NCI-H2196 treated with DMSO at 0.1 percent for 48 hours (cell line): ENCODE data around the gene B4GALNT3.
"Not testable (repeated sequence)": the region's sequence is repeated elsewhere in the genome, so short reads cannot be mapped to it uniquely, and the experiment has no call there.

Experiments used
- DNase-seq: peaks from one replicate; lab custom pipeline; 2025; ENCODE audit not compliant: unreplicated experiment; lab: John Stamatoyannopoulos, UW

B4GALNT3 gene

DNA sequence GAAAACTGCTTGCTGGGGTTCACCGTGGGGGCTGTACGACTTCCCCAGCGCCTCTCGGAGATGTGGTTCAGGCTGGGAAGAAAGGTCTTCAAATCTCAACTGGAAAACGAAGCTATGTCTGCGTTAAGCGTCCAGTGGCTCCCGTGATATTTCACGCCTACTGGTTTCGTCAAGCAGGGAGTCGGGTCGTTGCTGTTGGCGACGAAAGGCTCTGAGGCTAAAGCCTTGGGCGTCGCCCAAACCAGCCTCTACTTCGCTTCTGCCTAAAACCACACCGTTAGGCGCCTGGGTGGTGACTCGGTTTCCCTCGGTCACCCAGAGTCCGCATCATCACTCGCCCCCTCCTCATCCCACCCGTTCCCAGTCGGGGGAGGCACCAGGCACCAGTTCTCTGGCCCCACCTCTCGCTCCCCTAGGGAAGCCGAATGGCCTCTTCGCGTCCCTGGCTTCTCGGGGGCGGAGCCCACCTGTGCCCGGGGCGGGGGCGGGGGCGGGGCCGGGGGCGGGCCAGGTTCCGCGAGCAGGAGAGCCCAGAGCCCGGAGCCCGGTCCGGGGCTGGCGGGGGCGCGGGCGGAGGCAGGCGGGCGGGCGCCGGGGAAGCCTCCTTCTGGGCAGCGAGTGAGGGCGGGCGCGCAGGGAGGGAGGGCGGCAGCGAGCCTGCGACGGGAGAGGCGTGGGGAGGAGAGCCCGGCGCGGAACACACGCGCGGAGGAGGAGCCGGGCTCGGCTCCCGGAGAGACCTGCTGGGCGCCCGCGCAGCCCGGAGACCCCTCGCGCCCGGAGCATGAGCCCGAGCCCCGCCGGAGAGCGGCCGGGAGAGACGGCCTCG, at the start of gene B4GALNT3:
Gene B4GALNT3, plus strand, starts transcription at position 510 of the 829 bp plus-strand sequence. CDS start 438 bp downstream, outside the sequence.
- DNase-seq, result no peak

DNA sequence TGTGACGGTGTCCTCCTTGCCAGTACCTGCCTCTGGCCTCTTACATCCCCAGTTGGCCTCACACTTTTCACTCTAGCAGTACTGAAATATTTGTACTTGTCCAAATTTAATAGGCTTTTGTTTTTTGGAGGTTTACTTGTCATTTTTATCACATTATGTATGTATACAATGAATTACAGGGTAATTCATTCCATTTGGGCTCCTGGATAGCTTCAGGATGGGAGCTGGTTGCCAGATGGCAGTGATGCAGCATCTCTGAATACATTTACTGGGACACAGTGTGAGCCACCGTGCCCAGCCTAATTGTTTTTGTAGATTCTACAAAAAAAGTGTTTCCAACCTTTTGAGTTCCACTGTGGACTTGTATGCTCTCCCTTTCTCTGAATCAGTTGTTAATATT, 44.9 kb upstream of the B4GALNT3 start:
- no peak for DNase-seq

DNA sequence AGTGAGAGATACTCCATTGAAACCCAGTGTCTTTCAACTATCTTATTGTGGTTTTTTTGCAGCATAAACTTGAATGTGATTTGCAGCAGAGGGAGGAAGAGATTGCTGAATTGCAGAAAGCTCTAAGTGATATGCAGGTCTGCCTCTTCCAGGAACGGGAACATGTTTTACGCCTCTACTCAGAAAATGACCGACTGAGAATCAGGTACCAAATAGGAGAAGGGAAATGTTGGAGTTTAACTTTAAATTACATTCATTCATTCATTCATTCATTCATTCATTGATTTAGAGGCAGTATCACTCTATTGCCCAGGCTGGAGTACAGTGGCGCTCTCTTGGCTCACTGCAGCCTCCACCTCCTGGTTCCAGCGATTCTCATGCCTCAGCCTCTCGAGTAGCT, 41.3 kb upstream of the B4GALNT3 start:
- no peak for DNase-seq

DNA sequence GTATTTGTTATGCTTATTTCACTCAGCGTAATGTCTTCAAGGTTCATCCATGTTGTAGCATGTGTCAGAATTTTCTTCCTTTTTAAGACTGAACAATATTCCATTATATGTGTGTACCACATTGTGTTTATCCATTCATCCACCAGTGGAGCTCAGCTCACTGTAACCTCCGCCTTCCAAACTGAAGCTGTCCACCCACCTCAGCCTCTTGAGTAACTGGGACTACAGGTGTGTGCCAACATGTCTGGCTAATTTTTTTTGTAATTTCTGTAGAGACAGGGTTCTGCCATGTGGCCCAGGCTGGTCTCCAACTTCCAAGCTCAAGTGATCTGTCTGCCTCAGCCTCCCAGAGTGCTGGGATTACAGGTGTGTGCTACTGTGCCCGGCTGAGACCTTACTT, 37.2 kb upstream of the B4GALNT3 start:
- no peak for DNase-seq

DNA sequence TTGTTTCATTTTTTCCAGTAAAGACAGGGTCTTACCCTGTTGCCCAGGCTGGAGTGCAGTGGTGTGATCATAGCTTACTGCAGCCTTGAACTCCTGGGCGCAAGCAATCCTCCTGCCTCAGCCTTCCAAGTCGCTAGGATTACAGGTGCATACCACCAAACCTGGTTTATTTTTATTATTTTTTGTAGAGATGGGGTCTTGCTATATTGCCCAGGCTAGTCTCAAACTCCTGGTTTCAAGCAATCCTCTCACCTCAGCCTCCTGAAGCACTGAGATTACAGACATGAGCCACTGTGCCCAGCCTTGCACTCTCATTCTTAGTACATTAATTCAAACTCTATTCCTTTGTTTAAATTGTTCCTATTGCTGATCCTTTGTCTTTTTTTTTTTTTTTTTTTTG, 24.0 kb upstream of the B4GALNT3 start:
- DNase-seq, result not testable (repeated sequence)

DNA sequence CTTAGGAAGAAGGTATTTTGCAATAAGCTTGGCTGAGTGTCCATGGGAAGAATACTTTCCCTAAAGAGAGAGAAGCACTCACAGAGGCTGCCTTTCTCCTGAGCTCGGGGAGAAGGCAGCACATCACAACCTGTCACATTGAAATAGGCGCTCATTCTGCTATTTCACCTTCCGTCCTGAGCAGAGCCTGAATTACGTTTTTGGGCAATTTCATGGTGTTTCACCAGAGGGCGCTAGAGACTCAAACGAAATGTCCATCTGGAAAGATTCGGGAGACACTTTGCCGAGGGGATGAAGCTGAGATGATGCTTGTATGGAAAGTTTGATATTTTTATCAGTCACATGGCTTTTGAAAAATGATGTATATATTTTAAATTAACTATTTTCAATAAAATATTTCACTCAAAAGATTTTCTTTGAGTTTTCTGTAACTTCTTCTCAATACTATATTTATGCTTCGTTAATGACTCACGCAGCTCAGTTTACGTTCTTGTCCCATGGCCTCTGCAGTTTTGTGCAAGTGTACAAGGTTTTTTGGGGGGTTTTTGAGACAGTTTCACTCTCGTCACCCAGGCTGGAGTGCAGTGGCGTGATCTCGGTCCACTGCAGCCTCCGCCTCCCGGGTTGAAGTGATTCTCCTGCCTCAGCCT, 17.4 kb upstream of the B4GALNT3 start:
- no peak for DNase-seq

DNA sequence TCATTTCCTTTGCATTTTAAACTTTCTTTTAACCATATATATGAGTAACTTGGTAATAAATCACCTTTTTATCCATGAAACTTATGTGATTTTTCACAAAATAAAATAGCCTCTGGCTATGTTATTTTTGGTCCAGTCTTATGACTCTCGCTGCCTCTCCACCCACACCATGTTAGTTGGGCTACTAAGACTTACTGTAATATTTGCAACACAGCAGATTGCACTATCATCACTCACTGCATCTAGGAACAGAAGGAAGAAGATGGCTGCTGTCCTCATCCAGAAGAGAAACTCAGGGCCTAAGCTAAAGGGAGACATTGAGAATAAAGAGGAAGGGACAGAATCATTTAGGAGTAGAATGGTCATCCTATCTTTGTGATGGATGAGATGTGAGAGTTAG, 12.6 kb upstream of the B4GALNT3 start:
- no peak for DNase-seq

DNA sequence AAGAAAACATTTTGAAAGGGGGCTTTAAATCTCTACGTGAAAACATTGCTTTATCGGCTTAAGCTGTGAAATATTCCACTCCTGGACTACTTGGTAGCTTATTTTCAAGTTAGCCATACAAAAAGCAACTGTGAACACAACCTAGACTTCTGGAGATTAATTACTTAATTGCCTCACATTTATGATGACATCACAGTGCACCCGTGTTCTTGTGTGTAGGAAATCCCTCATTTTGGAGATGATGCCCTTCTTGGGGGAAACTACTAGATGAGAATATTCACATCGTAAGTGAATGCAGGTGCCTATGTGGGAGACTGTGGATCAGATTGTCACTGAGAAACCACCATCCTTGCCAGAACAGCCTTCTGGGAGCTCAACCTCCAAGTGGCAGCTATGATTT, 10.5 kb upstream of the B4GALNT3 start:
- DNase-seq, result no peak

DNA sequence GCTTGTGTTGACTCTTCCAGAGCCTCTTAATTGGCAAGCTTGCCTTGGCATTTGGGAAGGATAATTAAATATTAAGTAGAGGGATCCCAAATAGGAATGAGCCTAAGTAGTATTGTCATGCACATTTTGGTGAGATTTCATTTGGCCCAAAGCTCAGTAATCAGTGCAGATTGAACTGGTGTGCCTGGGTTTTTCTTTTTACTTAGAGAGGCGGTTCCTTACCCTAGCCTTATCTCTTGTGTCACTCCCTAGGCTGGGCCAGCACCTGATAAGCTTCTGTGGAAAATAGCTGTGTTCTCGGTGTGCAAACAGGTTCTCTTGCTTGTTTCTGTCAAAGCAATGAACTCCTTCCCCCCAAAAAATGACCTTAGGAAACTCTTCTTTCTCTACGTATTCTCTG, 9.3 kb upstream of the B4GALNT3 start:
- no peak for DNase-seq

DNA sequence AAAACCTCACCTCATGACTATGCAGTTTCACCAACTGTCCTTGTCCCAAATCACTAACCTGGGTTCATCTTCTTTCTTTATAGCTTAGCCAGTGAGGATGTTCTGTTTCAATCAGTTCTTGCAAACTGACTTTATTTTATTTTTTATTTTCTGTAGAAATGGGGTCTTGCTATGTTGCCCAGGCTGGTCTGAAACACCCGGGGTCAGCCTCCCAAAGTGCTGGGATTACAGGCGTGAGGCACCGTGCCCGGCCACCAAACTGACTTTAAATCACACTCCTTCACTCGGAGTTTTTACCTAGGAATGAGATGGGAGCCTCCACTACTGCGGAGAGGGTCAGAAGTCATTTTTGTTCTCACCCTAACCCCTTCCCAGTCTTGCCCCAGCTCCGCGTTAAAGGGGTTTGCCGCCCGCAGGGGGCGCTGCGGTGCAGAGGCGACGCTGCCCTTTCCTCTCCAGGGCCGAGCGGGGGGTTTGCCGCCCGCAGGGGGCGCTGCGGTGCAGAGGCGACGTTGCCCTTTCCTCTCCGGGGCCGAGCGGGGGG, 7.0 kb upstream of the B4GALNT3 start:
- no peak for DNase-seq

DNA sequence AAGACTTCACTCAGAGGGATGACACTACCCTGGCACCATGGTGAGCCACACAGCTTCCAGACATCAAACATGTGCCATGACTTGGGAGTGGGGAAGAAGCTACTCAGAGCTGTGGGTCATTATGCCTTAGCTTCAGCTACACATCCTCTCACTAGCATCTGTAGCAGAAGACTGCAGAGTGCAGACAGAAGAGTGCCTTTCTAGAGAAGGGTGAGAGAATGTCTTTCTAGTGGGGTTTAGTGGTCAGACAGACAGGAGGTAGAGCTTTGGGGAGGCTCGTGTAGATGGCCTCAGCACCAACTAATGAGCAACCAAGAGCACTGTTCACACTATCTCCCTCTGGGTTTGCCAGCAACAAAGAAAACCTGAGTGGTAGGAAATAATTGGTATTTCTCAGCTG, 4.9 kb upstream of the B4GALNT3 start:
- DNase-seq, result no peak

DNA sequence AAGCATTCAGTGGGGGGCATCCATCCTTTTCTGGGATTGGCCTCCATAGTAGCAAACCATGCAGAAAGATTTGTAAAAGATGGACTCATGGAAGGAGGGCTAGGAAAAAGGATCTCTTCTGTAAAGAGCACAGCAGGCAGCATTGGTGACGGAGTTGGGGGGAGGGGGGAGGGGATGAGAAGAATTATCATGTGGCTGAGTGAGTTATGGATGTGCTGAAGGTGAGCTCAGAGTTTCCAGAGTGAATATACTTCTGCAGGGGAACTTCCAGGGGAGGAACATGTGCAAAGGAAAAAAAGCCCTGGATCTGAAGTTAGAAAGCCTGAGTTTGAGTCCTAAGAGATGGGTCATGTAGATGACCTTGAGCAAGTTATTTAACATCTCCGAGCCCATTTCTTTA, 3.9 kb upstream of the B4GALNT3 start:
- no peak for DNase-seq

DNA sequence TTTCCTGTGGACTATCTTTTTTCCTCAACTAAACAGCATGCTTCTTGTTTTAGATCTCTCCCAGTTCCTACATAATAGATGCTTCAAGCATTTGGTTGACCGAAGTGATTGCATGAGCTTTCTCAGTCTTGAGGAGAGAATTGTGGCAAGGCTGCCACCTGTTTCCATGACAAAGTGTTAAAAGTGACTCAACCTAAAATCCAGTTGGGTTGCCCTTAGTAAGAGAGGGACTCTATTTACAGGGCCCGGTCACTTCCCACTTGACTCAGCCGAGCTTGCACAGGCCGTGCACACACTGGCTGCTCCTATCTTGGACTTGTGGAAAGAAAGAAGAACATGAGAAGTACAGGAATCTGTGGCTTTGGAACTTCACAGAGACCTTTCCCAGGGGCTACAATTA, 2.1 kb upstream of the B4GALNT3 start:
- no peak for DNase-seq

DNA sequence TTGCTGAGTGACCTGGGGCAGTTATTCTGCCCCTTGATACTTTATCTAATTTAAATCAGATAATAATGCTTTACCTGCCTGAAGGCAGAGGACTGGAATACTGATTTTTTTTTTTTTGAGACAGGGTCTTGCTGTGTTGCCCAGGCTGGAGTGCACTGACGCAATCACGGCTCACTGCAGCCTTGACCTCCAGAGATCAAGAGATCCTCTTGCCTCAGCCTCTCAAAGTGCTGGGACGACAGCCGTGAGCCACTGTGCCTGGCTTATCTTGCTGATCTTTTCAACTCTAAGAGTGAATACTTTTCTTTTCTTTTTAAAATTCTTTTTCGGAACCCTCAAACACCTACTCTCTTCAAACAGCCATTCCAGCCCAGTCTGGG, 699 bp upstream of the B4GALNT3 start:
- DNase-seq, result no peak

DNA sequence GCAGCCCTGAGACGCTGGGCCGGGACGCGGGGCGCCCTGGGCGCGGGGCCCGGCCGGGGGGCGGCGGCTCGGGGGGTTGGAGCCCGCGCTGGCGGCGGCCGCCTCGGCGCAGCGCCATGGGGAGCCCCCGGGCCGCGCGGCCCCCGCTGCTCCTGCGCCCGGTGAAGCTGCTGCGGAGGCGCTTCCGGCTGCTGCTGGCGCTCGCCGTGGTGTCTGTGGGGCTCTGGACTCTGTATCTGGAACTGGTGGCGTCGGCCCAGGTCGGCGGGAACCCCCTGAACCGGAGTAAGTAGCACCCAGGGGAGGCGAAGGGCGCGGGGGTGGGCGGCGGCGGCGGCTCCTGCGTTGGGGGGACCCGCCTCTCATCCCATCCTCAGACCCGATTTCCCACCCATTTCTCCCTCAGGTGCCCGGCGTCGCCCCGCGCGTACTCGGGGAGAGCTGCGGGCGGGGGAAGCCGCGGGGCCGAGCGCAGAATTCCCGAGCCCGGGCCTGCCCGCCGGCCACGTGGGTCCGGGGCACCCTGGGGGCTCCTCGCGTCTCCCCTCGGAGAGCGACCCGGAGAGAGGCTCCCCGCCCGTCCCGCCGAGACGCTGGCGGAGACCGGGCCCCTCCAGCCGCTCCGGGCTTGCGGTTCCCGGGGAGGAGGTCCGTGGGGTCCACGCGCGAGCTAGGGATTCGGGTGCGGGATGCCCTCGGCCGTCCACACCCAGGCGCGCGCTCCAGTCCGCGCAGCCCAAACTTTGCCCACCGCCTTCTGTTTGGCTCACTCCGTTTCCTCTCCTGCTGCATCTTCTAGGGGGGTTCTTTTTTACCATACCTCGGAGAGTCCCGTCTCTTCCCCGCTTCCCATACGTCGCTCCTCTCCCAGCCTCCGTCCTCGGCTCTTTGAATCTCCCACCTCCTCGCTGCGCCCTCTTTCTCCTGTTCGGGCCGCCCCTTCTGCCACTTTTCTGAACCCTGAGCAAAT, 807 bp downstream of the B4GALNT3 start:
- no peak for DNase-seq

DNA sequence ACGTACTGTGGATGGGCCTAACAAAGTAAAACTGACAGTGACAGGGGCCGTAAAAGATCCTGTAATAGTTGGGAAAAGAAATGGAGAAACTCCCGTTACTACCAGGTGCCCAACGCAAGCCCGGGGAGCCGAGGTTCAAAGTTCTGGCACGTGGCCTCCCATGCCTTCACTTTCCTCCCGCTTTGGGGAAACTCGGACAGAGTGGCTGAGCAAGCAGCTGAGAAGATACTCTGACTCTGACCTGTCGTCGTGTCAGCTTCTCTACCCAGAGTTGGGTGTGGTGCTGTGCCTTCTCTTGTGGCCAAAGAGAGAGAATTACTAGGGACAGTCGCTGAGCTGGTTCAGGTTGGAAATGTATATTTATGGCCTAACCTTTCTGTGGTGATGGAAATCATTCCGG, 1.7 kb downstream of the B4GALNT3 start:
- no peak for DNase-seq

DNA sequence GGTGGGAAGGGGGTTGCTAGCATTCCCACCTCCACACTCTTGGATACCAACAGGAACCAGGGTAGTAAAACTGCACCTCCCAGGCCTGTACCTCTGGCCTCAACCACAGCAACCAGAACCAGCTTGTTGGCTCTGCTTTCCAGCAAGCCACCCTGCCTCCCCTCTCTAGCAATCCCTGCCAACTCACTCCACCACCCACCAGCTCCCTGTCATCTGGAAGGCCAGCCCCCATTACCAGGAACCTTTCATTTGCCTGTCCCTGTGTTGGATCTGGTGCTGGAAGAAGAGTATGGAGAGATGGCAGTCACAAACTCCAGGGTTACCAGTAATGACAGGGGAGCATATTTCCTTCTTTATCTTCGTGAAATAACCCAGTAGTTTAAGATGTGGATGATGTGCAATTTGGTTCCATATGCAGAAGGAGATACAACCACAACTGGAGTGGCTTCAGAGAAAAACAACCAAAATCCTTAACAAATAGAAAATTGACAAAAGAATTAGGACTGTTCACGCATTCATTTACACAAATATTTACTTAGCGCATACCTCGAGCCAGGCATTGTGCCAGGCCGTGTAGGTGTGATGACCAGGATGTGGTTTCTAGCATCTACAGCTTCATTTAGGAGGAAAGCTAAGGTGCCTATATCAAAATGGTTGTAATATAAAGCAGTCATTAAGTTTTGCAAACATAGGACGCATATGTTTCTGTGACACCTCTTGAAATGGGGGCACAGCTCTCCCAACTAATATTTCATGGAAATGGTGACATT, 3.4 kb downstream of the B4GALNT3 start:
- DNase-seq, result peak; percentile 5

DNA sequence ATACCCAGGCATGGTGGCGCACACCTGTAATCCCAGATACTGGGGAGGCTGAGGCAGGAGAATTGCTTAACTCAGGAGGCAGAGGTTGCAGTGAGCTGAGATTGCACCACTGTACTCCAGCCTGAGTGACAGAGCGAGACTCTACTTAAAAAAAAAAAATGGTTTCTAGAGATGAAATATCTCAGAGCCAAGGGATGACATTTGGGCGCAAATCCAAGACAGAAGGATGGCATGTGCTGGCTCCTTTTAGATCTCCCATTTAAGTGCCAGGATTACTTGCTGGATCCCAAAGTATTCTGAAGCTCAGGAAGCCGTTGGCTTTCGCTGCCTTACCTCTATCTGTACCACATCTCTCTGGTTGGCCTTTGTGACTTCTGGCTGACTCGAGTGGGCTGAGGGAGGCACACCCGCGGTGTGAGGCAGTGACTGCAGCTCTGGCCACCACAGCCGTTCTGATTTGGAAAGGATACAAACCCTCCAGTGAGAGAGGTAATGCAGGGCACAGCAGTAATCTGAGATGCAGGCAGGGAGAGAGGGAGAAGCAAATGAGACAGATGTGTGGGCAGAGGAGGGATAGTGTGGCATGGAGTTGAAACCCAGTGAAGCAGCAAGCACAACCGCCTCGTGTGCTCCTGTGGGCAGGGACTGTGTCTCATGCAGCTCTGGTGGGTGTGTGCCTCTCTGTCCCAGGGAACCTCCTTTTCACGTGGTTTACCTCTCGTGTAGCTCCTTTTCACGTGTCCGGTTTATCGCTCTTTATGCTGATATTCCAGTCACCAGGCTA, 4.9 kb downstream of the B4GALNT3 start:
- DNase-seq, result peak; percentile 6

DNA sequence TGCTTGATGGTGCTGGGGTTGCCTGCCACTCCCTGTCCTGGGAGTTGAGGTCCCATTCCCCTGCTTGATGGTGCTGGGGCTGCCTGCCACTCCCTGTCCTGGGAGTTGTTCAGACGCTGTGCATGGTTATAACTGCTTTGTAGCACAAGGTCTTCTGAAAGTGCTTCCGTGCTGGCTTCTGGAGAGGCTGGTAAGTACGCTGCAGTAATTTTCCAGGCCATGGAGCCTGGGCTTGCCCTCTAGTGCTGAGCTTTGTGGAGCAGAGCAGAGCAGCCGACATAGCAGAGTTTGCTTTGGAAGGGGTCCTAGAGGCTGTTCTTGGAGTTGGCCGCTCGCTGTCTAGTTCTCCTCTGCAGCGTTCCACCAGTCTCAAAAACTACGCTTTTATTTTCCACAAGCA, 6.3 kb downstream of the B4GALNT3 start:
- no peak for DNase-seq

DNA sequence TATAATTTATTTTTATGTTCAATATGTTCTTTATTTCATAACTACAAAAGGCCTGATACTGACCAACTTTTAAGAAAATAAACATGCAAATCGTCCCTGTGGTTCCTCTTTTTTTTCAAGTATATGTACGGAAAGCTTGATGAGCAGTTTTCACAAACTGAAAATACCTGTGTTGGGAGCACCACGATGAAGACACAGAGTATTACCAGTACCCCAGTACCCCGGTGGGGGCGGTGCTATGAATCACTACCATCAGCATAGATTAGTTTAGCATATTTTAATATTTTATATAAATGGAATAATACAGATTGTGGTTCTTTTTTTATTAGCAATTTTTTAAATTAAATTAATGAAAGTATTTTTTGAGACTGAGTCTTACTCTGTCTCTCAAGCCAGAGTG, 7.0 kb downstream of the B4GALNT3 start:
- no peak for DNase-seq
